GM19240 (cell line): ENCODE data around the gene EXOC3L1.

Source experiments
- DNase-seq: peaks from one replicate; pipeline ENCODE4 v3.0.0; 2011; ENCODE audit warnings: low spot score; ENCODE audit not compliant: insufficient read length

Gene EXOC3L1

GRCh38 chr16:67216612-67217490 lies 26.9 kb upstream of the EXOC3L1 start:
- no peak for DNase-seq

- no peak for DNase-seq
These were observed 25.8 kb upstream of the EXOC3L1 start for GRCh38 chr16:67215706-67216105.

- no peak for DNase-seq
These were observed 23.5 kb upstream of the EXOC3L1 start for GRCh38 chr16:67213197-67214019.

- no peak for DNase-seq
These were observed 22.8 kb upstream of the EXOC3L1 start for GRCh38 chr16:67212766-67213165.

- DNase-seq = no peak
These were observed 21.7 kb upstream of the EXOC3L1 start for GRCh38 chr16:67211674-67212073.

GRCh38 chr16:67210069-67210937 lies 20.4 kb upstream of the EXOC3L1 start:
- DNase-seq = no peak

GRCh38 chr16:67209565-67209964 lies 19.6 kb upstream of the EXOC3L1 start:
- no peak for DNase-seq

- no peak for DNase-seq
These were observed 18.4 kb upstream of the EXOC3L1 start for GRCh38 chr16:67208154-67208896.

- DNase-seq = no peak
These were observed 17.5 kb upstream of the EXOC3L1 start for GRCh38 chr16:67207249-67208091.

- no peak for DNase-seq
These were observed 16.9 kb upstream of the EXOC3L1 start for GRCh38 chr16:67206838-67207248.

- DNase-seq = no peak
These were observed 16.3 kb upstream of the EXOC3L1 start for GRCh38 chr16:67206129-67206837.

GRCh38 chr16:67204076-67204475 lies 14.1 kb upstream of the EXOC3L1 start:
- no peak for DNase-seq

- no peak for DNase-seq
These were observed 13.1 kb upstream of the EXOC3L1 start for GRCh38 chr16:67202956-67203493.

- no peak for DNase-seq
These were observed 12.5 kb upstream of the EXOC3L1 start for GRCh38 chr16:67202426-67202825.

GRCh38 chr16:67201411-67202345 lies 11.7 kb upstream of the EXOC3L1 start:
- DNase-seq = no peak

- no peak for DNase-seq
These were observed 10.6 kb upstream of the EXOC3L1 start for GRCh38 chr16:67200491-67200890.

- no peak for DNase-seq
These were observed 9.9 kb upstream of the EXOC3L1 start for GRCh38 chr16:67199808-67200198.
